Measurements from ENCODE around the gene PDC.

Gene PDC

DNA sequence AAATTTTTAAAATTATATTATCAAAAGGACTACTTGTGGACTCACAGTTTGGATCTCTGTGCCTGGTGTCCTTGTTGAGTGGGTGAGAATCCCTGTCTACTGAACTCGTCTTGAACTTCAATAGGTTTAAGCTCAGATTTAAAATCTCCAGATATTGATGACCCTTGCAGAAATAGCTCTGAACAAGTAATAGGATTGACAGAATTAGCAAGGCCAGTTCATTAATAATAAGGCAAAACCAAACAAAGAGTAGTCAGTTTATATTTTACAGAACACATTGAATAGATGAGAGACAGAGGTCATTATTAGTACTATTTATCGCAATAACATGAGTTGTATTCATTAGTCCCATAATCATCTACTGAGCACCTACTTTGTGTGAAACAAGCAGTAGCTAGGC, at the start of gene PDC:
Gene PDC, minus strand, starts transcription at position 101 of the 400 bp plus-strand sequence. CDS start 11,655 bp downstream, outside the sequence.
- DNase-seq, result no peak

- no peak for DNase-seq
Observed at GRCh38 chr1:186503190-186503589, 42.3 kb upstream of the PDC start.

- no peak for DNase-seq
Observed at GRCh38 chr1:186502087-186502486, 41.2 kb upstream of the PDC start.

- no peak for DNase-seq
Observed at GRCh38 chr1:186500804-186501203, 39.9 kb upstream of the PDC start.

DNA sequence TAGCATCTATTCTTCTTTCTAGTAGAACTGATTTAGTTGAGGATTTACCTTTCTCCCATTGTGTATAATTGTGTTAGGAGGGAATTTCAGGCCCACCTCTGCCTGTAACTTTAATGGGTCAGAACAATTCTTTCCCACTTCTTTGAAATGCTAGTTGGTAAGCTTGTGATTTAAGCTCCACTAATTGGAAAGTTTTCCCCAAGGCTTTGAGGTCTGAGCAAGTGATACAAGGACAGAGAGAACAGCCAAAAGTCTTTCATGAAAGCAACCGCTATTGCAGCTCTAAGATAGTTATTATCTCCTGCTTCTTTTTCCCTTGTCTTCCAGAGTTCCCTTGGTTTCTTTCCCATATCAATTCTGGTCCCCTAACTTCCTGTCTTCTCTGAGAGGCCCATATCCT, 38.7 kb upstream of the PDC start:
- DNase-seq, result no peak

- no peak for DNase-seq
Observed at GRCh38 chr1:186498695-186499389, 37.9 kb upstream of the PDC start.

DNA sequence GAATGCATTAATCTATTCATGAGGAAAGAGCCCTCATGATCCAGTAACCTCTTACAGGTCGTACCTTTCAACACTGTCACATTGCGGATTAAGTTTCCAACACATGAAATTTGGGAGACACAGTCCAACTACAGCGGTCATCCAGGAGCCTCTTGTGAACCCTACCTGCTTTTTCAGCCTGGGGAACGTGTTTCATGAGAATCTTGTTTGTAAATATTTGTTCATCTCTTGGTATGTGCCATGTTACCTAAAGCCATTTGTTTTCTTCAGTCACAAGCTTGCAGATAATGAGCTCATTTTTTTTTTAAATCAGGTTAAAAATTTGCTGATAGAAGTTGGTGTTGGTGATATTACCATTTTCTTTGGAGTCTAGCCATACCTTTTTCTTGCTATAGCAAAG, 37.2 kb upstream of the PDC start:
- DNase-seq, result no peak

DNA sequence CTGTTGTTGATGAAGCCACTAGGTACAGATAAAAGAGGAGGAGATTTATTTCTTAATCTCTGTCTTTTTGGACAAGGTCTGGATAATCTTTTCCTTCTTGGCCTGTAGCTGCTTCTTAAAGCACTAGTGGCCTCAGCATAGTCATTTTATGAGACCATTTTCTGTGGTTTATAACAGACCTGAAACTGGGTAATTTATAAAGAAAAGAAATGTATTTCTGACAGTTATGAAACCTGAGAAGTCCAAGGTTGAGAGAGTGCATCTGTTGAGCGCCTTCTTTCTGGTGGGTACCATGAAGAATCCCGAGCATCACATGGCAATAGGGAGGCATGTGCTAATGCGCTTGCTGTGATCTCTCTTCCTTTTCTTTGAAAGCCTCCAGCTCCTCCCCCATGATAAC, 36.7 kb upstream of the PDC start:
- DNase-seq, result no peak

DNA sequence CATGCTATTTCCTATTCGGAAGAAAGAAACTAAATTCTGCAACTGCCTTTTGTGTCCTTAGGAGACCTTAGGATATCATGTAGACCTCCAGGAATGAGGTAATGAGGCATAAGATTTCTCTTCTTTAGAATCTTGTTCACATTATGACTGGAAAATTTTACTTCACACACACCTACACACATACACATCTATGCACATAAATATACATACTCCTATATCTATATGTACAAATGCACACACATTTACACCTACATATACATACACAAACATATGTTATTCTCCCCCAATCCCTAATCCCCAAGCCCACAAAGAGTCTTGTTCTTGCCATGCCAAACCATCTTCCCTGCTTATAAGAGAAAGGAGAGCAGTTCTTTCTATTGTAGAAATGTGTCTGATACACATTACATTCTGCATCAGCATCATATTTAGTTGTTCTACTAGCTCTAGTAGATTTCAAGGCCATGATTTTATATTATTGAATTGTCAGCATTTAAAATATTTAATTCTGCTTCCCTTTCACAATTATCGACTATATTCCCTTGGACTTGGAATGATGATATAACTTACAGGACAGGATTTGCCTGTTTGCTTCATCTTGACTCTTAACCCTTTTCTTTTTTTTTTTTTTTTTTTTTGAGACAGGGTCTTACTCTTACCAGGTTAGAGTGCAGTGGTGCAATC, 35.4 kb upstream of the PDC start:
- DNase-seq, result no peak

- no peak for DNase-seq
Observed at GRCh38 chr1:186494832-186495271, 33.9 kb upstream of the PDC start.

DNA sequence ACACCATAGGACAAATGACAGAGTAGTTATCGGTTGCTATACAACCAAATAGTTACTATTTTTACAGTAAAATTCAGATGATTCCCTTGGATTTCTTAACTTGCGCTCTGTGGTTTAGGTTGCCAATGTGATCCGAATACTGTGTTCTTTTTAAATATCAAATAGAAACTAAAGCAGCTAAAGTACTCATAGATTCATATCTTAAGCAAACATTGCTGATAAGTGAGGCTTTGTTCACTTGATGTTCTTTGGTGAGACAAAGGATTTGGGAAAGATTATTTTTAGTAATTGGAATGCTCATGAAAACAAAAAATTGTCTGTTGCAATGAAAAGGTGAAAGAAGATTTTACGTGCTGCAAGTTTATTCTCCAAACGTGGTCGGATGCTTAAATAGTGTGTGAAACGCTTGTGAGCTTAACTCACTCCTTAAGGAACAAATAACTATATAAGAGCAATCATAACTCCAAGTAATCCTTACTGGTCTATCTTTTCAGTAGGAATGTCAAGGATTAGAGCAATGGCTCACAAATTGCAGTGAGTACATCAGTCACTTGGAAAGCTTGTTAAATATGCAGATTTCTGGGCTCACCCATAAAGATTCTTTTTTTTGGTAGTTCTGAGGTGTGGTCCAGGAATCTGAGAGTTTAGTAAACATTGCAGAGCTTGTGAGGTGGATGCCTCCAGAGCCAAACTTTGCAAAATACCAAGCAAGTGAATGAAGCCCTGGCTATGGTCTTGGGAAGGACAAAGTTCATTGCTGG, 31.8 kb upstream of the PDC start:
- DNase-seq, result no peak

DNA sequence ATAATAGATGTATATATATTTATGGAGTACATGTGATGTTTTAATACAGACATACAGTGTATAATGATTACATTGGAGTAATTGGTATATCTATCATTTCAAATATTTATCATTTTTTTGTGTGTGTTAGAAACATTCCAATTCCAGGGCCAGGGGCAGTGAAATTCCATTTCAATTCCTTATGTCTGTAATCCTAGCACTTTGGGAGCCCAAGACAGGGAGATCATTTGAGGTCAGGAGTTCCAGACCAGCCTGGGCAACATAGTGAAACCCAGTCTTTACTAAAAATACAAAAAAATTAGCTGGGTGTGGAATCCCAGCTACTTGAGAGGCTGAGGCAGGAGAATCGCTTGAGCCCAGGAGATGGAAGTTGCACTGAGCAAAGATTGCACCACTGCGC, 30.4 kb upstream of the PDC start:
- no peak for DNase-seq

- no peak for DNase-seq
Observed at GRCh38 chr1:186487163-186487562, 26.2 kb upstream of the PDC start.

- DNase-seq, result no peak
Observed at GRCh38 chr1:186486061-186486460, 25.1 kb upstream of the PDC start.

GRCh38 chr1:186483561-186483960, 22.6 kb upstream of the PDC start:
- no peak for DNase-seq

GRCh38 chr1:186482661-186483255, 21.8 kb upstream of the PDC start:
- peak; percentile 26 for DNase-seq

GRCh38 chr1:186481303-186481888, 20.5 kb upstream of the PDC start:
- no peak for DNase-seq

- no peak for DNase-seq
Observed at GRCh38 chr1:186479162-186479561, 18.2 kb upstream of the PDC start.

DNA sequence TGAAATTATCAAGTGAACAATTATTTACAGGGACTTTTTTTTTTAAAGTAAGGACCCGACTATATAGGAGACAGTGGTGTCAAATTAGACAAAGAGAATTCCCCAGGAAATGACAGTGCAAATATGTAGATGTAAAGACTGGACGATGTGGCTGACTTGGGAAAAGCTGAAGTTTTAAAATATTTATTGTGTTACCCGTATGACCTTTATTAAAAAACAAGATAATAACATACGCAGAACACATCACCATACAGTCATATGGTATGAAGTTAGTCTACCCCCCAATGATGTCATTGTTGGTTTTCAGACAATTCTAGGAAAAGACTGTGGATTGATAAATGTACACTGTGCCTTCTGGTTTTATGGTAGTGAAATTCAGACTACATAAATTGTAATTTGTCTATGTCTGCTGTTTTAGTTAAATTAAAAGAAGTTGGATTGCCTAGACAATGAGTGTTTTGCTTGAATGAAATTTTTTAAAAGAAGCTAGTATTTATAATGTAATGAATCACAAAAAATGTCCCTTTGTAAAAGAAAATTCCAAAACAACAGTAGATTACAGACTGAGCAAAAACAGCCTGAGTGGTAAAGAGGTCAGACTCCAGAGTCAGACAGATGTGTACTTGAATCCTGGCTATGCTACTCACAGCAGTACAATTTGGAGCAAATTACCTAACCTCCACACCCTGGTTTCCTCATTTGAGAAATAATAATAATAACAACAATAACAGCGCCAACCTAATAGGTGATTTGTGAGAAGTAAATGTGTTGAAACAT, 15.5 kb upstream of the PDC start:
- DNase-seq, result no peak

GRCh38 chr1:186474208-186474607, 13.3 kb upstream of the PDC start:
- DNase-seq, result no peak

DNA sequence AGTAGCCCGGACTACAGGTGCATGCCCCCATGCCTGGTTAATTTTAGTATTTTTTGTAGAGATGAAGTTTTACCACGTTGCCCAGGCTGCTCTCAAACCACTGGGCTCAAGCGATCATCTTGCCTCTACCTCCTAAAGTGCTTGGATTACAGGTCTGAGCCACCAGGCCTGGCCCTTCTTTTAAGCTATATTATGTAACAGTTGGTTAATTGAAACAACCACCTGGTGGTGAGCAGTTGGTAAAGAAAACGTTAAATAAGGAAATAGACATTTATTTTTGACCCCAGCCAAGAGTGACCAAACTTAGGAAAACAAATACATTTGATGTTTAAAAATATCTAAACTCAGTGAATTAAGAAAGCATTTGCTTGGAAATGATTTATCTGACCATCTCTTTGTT, 12.1 kb upstream of the PDC start:
- no peak for DNase-seq

DNA sequence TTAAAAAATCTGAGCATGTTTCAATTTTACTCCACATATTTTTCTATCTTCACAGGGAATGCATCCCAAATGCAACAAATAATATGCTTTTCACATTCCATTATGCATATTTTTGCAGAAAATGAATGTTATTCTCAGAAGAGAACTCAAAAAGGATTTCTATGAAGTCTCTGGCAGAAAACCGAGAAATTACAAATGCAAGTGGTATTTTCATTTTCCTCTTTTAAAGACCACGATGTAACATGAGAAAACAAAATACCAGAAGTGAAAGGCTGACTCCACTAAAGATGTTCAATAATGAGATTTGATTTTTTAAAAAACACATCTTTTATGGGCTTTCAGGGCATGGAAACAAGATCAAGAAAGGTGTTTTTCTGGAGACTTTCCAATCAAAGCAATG, 5.0 kb upstream of the PDC start:
- DNase-seq, result no peak
